PC-9 (cell line): ENCODE results near the gene GUCD1. TPM values are rescaled to one million over a fixed set of nuclear protein-coding genes. Genes with fewer than 3 reads are reported as not detected.

Experiments
- BruUV-seq: library from RNA; stranded (reverse); fragments of 400-500 nt; replicated peaks from 2 replicates; lab custom pipeline; 2021; lab: Mats Ljungman, UMichigan
- CTCF ChIA-PET: fragments of 300-600 bp; sonication (Branson Sonifier 250); formaldehyde crosslinking; loops from one replicate; lab custom pipeline; 2022; ENCODE audit warnings: antibody characterized with exemption; lab: Charles Lee
- POLR2A ChIA-PET: fragments of 300-600 bp; sonication (Branson Sonifier 250); formaldehyde crosslinking; loops from one replicate; lab custom pipeline; 2022; ENCODE audit warnings: antibody characterized with exemption; ENCODE audit not compliant: unreplicated experiment; lab: Charles Lee
- DNase-seq, 2 experiments: peaks; one replicate each; pipeline versions ENCODE4 v3.0.0 to v3.0.0-alpha.2; 2015 to 2022; ENCODE audit warnings: mixed read lengths in 1 of 2
- H2AFZ ChIP-seq: fragments of 200-600 bp; sonication (generic); 2 replicates; pipeline ENCODE4 v1.8.1; 2017; ENCODE audit warnings: antibody characterized with exemption
- H3F3A ChIP-seq: fragments of 200-600 bp; sonication (generic); 2 replicates; pipeline ENCODE4 v1.8.1; 2017; ENCODE audit warnings: antibody characterized with exemption, mild to moderate bottlenecking, low read depth; ENCODE audit not compliant: insufficient read depth
- H3K27ac ChIP-seq: fragments of 200-600 bp; sonication (generic); 2 replicates; pipeline ENCODE4 v1.6.1; 2016; ENCODE audit warnings: mixed run types
- H3K27me3 ChIP-seq: fragments of 200-600 bp; sonication (generic); 2 replicates; pipeline ENCODE4 v1.6.1; 2016; ENCODE audit warnings: low read depth, mixed run types; ENCODE audit not compliant: insufficient read depth
- H3K36me3 ChIP-seq: fragments of 200-600 bp; sonication (generic); 2 replicates; pipeline ENCODE4 v1.6.1; 2016; ENCODE audit warnings: low read depth, mixed run types
- H3K4me1 ChIP-seq: fragments of 200-600 bp; sonication (generic); replicated peaks from 2 replicates; pipeline ENCODE4 v1.6.1; 2016; ENCODE audit warnings: mixed run types; ENCODE audit not compliant: insufficient read depth
- H3K4me2 ChIP-seq: fragments of 200-600 bp; sonication (generic); 2 replicates; pipeline ENCODE4 v1.6.1; 2017; ENCODE audit warnings: mixed run types
- H3K4me3 ChIP-seq: fragments of 200-600 bp; sonication (generic); 2 replicates; pipeline ENCODE4 v1.6.1; 2016; ENCODE audit warnings: mixed run types
- H3K79me2 ChIP-seq: fragments of 200-600 bp; sonication (generic); 2 replicates; pipeline ENCODE4 v1.6.1; 2017; ENCODE audit warnings: low read depth, mixed run types
- H3K9me2 ChIP-seq: fragments of 200-600 bp; sonication (generic); 2 replicates; pipeline ENCODE4 v1.8.1; 2017; ENCODE audit warnings: mild to moderate bottlenecking; ENCODE audit not compliant: insufficient read depth
- H3K9me3 ChIP-seq: fragments of 200-600 bp; sonication (generic); 2 replicates; pipeline ENCODE4 v1.8.1; 2016; ENCODE audit warnings: low read depth; ENCODE audit not compliant: insufficient read depth
- H4K20me1 ChIP-seq: fragments of 200-600 bp; sonication (generic); 2 replicates; pipeline ENCODE4 v1.8.1; 2017; ENCODE audit not compliant: insufficient read depth
- CTCF ChIP-seq: fragments of 200-600 bp; sonication (generic); conservative IDR thresholded peaks from 2 replicates; pipeline ENCODE4 v1.6.1; 2017; ENCODE audit warnings: mixed run types, antibody characterized with exemption, mild to moderate bottlenecking, moderate library complexity
- EZH2 ChIP-seq: fragments of 200-600 bp; sonication (generic); IDR thresholded peaks from 2 replicates; pipeline ENCODE4 v1.8.0; 2017; ENCODE audit warnings: antibody characterized with exemption, low read depth
- intact Hi-C: fragments of 100-400 bp; cut with micrococcal nuclease; formaldehyde crosslinking; loops from one replicate; pipeline ENCODE4 v1.10.0; 2022; ENCODE audit not compliant: unreplicated experiment
- total RNA-seq: library from RNA; stranded (reverse); gene quantifications from 2 replicates; pipeline ENCODE4 v1.2.3, GENCODE V29; 2021

Gene GUCD1
- total RNA-seq, 1 experiment from 2014 or later = 80.2 TPM

DNA sequence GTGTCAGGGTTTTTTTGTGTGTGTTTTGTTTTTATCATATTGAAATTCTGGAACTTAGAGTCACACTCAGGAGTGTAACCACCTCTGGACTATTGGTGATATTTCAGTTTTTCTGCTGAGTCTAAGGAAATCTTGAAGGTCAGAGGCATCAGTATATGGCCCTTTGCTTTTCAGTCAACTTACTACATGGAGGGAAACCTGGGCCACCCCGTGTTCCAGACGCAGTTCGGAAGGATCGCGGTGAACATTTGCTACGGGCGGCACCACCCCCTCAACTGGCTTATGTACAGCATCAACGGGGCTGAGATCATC, 40.0 kb downstream of the GUCD1 start:
- no peak for DNase-seq
- H3K9me3 ChIP-seq = no peaks in the 10 kb centered on the region
- intact Hi-C loops = no loop called here
- no peak for TF ChIP-seq CTCF
- TF ChIP-seq EZH2 = no peak
- H3K79me2 ChIP-seq = no peaks in the 10 kb centered on the region
- H3K27ac ChIP-seq = no peak overlapping the region
- H3K4me1 ChIP-seq = peaks cover 35% of the 10 kb centered on the region
- no peaks in the 10 kb centered on the region for H4K20me1 ChIP-seq
- no peaks in the 10 kb centered on the region for H3K36me3 ChIP-seq
- no peaks in the 10 kb centered on the region for H3K9me2 ChIP-seq
- BruUV-seq = no TSS peak
- peaks cover 27% of the 10 kb centered on the region; the same call in 1 of the 2 replicates for H3F3A ChIP-seq
- ChIA-PET POLR2A (no interaction called here), CTCF (no interaction called here)
- H3K27me3 ChIP-seq = no peaks in the 10 kb centered on the region
- no peak overlapping the region for H3K4me2 ChIP-seq
- H3K4me3 ChIP-seq = no peak overlapping the region
- no peak overlapping the region for H2AFZ ChIP-seq

DNA sequence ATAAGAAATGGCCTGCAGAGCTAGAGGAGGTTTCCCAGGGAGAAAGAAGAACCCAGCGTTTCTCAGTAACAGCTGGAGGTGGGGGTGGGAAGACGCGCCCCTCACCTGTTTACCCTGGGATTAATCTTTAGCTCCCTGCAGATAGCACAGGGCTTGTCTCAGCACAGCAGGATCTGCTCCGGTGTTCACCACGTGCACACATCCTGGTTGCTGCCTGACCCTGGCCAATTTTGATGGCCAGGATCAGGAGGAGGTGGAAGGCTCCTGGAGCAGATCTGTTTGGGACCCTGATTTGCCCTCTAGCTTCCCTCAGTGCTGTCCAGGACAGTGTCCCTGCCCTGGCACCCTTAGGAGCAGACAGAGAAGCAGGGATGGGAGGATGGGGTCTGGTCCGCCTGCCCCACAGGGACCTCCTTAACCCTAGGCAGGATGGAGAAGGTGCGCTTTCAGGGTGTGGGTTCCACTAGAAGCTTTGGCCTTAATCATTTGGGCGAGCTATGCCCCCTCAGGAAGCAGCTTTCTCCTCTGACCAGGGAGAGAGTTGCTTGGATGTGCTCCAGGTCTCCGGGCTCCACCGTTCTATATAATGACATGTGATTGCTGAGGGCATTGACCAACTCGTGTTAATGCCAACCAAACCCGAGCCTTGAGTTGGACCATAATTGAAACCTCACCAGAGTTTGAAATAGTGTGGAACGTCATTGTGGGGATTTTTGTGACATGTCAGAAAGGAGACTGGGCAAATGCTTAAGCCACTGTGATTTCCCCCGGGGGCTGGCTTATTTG, 40.5 kb downstream of the GUCD1 start:
- H3K27me3 ChIP-seq = no peaks in the 10 kb centered on the region
- POLR2A ChIA-PET = no interaction called here
- no peak overlapping the region for H2AFZ ChIP-seq

GRCh38 chr22:24513378-24514240, 41.3 kb downstream of the GUCD1 start:
- Histone ChIP-seq H2AFZ (no peak overlapping the region), H3F3A (peaks cover 28% of the 10 kb centered on the region; the same call in 1 of the 2 replicates), H4K20me1 (no peaks in the 10 kb centered on the region), H3K9me3 (no peaks in the 10 kb centered on the region), H3K4me2 (no peak overlapping the region), H3K79me2 (no peaks in the 10 kb centered on the region), H3K4me1 (peaks cover 37% of the 10 kb centered on the region), H3K9me2 (no peaks in the 10 kb centered on the region), H3K36me3 (no peaks in the 10 kb centered on the region), H3K27me3 (no peaks in the 10 kb centered on the region), H3K4me3 (no peak overlapping the region), H3K27ac (no peak overlapping the region)
- CTCF ChIA-PET = no interaction called here
- intact Hi-C loops = no loop called here
- BruUV-seq = no TSS peak
- TF ChIP-seq EZH2 = no peak
- no peak for TF ChIP-seq CTCF
- POLR2A ChIA-PET = no interaction called here
- no peak for DNase-seq

More for the DNA sequence above, 40.5 kb downstream of the GUCD1 start:
- Histone ChIP-seq H4K20me1 (no peaks in the 10 kb centered on the region), H3K9me3 (no peaks in the 10 kb centered on the region), H3K4me3 (no peak overlapping the region), H3K79me2 (no peaks in the 10 kb centered on the region), H3K4me1 (peaks cover 37% of the 10 kb centered on the region), H3K36me3 (no peaks in the 10 kb centered on the region), H3F3A (peaks cover 27% of the 10 kb centered on the region; the same call in 1 of the 2 replicates), H3K9me2 (no peaks in the 10 kb centered on the region), H3K27ac (no peak overlapping the region), H3K4me2 (no peak overlapping the region)
- CTCF ChIA-PET = no interaction called here
- no TSS peak for BruUV-seq
- DNase-seq = no peak
- TF ChIP-seq CTCF = no peak
- intact Hi-C loops = no loop called here
